Fibroblast of skin of back (primary cell): ENCODE results near the gene CRYBA4. TPM values are rescaled to one million over a fixed set of nuclear protein-coding genes. Genes with fewer than 3 reads are reported as not detected.

ENCODE experiments used
- DNase-seq: peaks from one replicate; pipeline ENCODE4 v3.0.0-alpha.2; 2013
- polyA plus RNA-seq, 2 experiments: library from polyadenylated mRNA; unstranded; fragments of 120-200 nt; gene quantifications; one replicate each; pipeline ENCODE4 v1.2.1, GENCODE V29; 2013; ENCODE audit not compliant: insufficient read length in 2 of 2

Gene CRYBA4
- polyA plus RNA-seq (2013, experiment 1 of 2; ENCODE audit: insufficient read length): not detected
- not detected for polyA plus RNA-seq (2013, experiment 2 of 2; ENCODE audit: insufficient read length)

GRCh38 chr22:26621663-26622062 is at the start of gene CRYBA4:
Gene CRYBA4 (plus strand): TSS chr22:26621963. CDS start chr22:26622597, 634 bp downstream.
- DNase-seq: no peak

DNA sequence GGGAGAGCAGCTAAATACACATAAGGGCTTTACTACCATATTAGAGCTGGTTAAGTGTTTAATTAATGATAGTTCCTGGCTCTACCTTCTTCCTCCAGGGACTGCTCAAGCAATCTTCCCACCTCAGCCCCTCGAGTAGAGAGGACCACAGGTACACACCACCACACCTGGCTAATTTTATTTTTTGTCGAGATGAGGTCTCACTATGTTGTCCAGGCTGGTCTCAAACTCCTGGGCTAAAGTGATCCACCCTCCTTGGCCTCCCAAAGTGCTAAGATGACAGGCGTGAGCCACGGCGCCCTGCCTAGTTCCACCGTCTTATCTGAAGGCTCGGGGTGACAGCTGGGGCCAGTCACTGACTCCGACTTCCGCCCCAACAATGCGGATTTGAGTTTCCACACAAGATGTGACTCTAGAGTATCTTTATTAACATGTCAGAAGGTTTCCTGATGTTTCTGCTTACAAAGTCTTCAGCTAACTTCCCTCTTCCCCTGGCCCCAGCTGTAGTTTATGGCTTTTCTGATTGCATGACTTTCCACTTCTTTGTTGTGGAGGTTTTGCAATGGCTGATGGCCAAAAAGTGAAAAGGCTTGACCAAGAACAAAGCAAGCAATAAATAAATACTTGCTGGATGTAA is 48.6 kb upstream of the CRYBA4 start:
- no peak for DNase-seq

DNA sequence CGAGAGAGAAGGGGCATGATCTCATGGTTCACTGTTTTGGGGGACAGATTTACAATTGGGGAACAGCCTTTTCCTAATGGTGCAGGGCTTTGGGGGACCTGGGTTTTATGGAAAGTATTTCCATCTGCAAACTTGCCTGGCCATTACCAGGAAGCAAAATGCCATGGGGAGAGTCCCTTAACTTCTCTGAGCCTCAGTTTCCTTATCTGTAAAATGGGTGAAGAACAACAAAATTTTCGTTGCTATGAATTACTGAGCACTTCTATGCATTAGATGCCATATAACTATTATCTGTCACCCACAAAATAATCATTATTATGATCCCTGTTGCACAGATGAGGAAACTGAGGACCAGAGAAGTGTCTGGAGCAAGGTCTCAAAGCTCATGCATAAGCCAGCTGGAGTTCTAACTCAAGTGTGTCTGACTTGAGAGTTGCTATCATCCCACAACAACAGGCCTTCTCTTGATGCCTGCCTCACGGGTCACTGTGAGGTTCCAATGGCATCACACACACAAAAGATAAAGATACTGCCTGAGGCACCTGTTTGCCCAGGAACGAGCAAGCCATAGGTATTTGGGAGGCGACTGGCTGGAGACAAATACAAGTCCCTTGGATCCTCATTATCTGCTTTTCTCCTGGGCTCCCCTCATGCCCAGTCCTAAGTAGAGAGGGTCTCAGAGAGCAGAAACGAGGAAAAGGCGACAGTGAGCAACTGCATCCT is 47.6 kb upstream of the CRYBA4 start:
- DNase-seq: no peak

- peak; percentile 49 for DNase-seq
These were observed 45.6 kb upstream of the CRYBA4 start for GRCh38 chr22:26576026-26576680.

DNA sequence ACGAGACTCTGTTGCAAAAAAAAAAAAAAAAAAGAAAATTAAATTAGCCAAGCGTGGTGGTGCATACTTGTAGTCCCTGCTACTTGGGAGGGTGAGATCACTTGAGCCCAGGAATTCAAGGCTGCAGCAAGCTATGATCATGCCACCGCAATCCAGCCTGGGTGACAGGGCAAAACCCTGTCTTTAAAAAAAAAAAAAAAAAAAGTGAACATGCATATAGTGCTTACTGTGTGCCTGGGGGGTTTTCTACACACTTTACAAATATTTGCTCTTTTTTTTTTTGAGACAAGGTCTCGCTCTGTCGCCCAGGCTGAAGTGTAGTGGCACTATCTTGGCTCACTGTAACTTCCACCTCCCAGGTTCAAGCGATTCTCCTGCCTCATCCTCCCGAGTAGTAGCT is 44.7 kb upstream of the CRYBA4 start:
- no peak for DNase-seq

- no peak for DNase-seq
These were observed 42.4 kb upstream of the CRYBA4 start for GRCh38 chr22:26579331-26579886.

GRCh38 chr22:26580240-26580962 is 41.4 kb upstream of the CRYBA4 start:
- DNase-seq: no peak

GRCh38 chr22:26581026-26581425 is 40.7 kb upstream of the CRYBA4 start:
- no peak for DNase-seq

DNA sequence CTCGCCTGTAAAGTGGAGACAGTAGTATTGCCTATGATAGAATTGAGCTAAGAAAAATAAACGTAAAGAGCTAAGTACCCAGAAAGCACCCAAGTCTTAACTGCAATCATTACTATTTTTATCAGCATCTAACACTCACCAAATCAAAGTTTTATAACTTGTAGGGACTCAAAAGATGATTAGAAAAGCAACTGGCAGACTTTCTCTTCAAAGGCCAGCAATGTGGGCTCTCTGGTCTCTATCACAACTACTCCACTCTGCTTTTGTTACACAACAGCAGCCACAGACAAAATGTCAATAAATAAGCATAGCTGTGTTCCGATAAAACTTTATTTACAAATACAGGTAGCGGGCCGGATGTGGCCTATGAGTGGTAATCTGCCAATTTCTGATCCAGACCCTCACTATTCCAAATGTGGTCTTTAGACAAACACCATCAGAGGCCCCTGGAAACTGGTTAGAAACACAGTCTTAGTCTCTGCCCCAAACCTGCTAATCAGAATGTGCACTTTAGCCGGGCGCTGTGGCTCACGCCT is 40.1 kb upstream of the CRYBA4 start:
- DNase-seq: no peak

- no peak for DNase-seq
These were observed 37.8 kb upstream of the CRYBA4 start for GRCh38 chr22:26584010-26584409.

GRCh38 chr22:26585104-26585790 is 36.5 kb upstream of the CRYBA4 start:
- DNase-seq: peak; percentile 99

DNA sequence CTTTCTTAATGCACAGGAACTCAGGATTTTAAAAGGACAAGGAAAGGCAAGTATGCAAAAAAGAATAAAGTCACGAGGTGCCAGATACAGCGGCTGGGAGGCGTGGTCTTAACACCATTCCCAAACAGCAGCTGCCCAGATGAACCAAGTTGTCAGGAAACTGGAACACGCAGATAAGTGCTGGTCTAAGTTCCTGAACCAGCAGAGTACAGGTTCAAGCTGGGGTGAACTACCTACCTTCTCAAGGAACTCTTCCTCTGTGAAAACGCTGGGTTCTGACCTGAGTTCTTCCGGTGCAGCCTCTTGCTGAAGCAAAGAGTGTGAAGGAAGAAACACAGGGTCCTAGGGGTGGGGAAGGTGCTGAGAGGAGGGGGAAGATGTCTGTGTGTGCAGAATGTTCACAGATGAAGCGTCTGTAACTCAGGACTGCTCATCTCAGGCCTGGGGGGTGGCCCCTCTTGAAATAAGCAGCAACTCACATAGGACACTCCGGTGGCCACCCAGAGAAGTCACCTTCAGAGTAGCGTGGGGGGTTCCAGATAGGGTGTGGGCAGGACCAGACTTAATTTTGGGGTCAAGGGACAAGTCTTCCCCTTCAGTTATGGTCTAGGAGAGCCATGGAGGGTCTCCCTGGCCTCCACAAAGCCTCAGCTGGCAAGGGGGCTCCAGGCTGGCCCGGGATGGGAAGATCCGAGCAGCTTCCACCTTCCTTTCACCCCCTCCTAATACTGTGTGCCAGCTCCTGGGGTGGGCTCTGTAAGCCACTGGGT is 35.0 kb upstream of the CRYBA4 start:
- DNase-seq: no peak

DNA sequence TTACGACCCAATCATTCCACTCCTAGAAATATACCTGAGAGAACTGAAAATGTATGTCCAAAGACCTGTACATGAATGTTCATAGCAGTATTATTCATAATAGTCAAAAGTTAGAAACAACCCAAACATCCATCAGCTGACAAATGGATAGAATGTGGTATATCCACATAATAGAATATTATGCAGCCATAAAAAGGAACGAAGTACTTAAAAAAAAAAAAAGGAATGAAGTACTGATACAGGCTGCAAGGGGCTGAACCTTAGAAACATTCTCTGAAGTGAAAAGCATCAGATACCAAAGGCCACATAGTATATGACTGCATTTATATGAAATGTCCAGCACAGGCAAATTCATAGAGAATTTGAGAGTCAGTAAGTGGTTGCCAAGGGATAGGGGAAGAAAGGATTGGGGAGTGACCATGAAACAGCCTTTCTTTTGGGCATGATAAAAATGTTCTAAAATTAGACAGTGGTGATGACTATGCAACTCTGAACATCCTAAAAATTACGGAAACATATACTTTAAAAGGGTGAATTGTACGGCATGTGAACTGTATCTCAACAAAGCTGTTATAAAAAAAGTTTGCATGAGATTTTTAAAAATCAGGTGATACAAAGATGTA is 33.7 kb upstream of the CRYBA4 start:
- peak; percentile 86 for DNase-seq

DNA sequence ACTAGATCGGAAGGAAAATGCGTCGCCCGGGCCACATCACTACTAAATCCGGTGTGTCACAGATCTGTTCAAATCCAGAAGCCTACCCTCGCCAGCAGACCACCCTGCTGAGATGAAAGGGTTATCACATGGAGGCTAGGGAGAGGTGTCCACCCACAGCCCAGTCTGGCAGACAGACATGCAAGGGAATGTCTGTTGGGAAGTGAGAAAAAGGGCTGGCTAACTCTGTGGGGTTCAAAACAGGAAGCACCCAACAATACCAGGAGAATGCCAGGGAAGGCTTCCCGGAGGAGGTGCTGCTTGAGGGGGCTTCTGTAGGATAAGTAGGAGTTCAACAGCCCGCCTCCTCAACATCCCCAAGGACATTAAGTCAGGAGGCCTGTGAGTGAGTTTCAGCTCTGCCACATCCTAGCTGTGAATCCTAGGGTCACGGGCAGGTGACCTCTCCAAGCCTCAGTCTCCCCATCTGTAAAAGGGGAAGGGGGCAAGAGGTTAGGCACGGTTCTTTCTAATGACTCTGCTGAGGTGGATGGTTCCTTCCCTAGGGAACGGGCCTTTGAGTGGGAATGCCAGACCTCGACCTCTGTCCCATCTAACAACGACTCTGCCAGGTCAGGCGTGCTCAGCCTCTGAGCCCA is 32.9 kb upstream of the CRYBA4 start:
- no peak for DNase-seq

GRCh38 chr22:26589367-26589844 is 32.4 kb upstream of the CRYBA4 start:
- peak; percentile 53 for DNase-seq

DNA sequence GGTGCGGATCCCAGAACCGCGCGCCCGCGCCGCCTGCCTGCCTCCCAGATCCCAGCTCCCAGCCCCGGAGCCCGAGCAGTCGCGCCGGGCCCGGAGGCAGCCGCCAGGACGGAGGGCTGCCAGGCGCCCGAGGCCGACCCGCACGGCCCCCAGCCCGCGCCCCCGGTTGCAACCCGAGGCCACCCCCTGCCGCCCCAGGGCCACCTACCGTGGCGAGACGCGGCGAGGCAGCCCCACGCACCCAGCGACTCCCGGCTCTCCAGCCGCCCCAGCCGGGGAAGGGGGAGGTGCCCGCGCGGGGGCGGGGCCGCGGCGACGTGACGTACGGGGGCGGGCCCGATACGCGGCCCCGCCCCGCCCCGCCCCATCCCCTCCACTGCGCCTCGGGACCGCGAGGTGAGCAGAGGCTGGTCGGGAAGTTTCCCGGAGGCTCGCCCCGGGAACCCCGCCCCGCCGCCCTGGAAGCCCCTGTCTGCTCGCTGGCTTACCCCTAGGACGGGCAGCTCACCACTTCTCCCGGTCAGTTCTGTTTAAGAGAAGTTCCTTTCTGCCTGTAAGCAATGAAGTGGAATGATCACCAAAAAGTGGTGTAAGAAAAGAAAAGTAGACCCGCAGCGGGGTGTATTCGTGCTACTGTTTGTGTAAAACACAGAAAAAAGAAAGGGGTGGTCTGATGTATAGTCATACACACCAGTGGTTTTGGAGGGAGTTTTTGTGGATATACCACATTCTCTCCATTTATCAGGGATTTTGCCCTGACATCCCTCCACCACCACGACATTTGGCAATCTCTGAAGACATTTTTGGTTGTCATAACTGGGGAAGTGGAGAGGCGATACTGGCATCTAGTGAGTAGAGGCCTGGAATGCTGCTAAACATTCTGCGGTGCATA is 31.7 kb upstream of the CRYBA4 start, which contains the start of gene TPST2:
Gene TPST2 (minus strand): TSS at position 288 of the 892 bp plus-strand sequence. CDS start 48,502 bp downstream, outside the sequence.
- DNase-seq: peak; percentile 74

- DNase-seq: no peak
These were observed 29.3 kb upstream of the CRYBA4 start for GRCh38 chr22:26592421-26592891.

- DNase-seq: no peak
These were observed 28.0 kb upstream of the CRYBA4 start for GRCh38 chr22:26593763-26594162.
